Ovary (tissue), 9 donors: ENCODE data around the gene RASSF9. TPM values are rescaled to one million over a fixed set of nuclear protein-coding genes. Genes with fewer than 3 reads are reported as not detected.

Experiments used
- DNase-seq, 5 donors: peaks; one replicate each; pipeline ENCODE4 v3.0.0-alpha.2; 2019 to 2020
- H3K27ac ChIP-seq, 2 donors: fragments of 200-600 bp; one replicate each; pipeline versions ENCODE4 v1.5.1 to v1.8.0; 2019 to 2022
- H3K27me3 ChIP-seq: fragments of 200-600 bp; one replicate; pipeline ENCODE4 v1.8.0; 2022
- H3K36me3 ChIP-seq: fragments of 200-600 bp; sonication (generic); one replicate; pipeline ENCODE4 v1.5.1; 2019
- H3K4me1 ChIP-seq: one replicate; pipeline ENCODE4 v1.8.1; 2013; ENCODE audit warnings: mild to moderate bottlenecking, moderate library complexity; ENCODE audit not compliant: insufficient read depth
- H3K4me3 ChIP-seq: fragments of 200-600 bp; sonication (generic); one replicate; pipeline ENCODE4 v1.5.1; 2017
- H3K9me3 ChIP-seq, 2 donors: fragments of 200-600 bp in 1 of 2; sonication (generic) in 1 of 2; one replicate each; pipeline versions ENCODE4 v1.5.1 to v1.8.1; 2013 to 2019; ENCODE audit warnings: mild to moderate bottlenecking in 1 of 2, moderate library complexity in 1 of 2
- EP300 ChIP-seq: sonication (generic); formaldehyde crosslinking; IDR thresholded peaks from one replicate; pipeline ENCODE4 v1.6.1; 2017; ENCODE audit warnings: antibody characterized with exemption
- POLR2A ChIP-seq: fragments of 450-650 bp; IDR thresholded peaks from one replicate; pipeline ENCODE4 v1.6.1; 2017; ENCODE audit warnings: antibody characterized with exemption, mild to moderate bottlenecking, moderate library complexity
- WGBS, 3 donors: extraction: QIAGEN DNeasy Blood & Tissue Kit in 1 of 3; methylation state at CpG; one replicate each; pipeline versions ENCODE4 v1.1.5 to v1.1.7; 2013 to 2017; 5-methylcytosine and 5-hydroxymethylcytosine counted together
- intact Hi-C, 4 donors: fragments of 100-400 bp; cut with DNase I; formaldehyde crosslinking; loops; one replicate each; pipeline versions ENCODE4 v1.11.0 to v1.15.1; 2022 to 2023
- polyA plus RNA-seq, 2 donors: library from polyadenylated mRNA; stranded (reverse); fragments of 200-250 nt in 1 of 2; fragments of 350-450 nt in 1 of 2; fragmentation: Illumina TruSeq in 1 of 2; extraction: RNeasy Lipid Tissue Mini Kit (QIAGEN cat#74804) in 1 of 2; gene quantifications; one replicate each; pipeline ENCODE4 v1.2.3, GENCODE V29; 2013 to 2014
- total RNA-seq, 7 donors: library from RNA; depleted of rRNA in 2 of 7; stranded (reverse); fragments of >200 nt in 2 of 7; fragmentation: NEBNext Ultra II Directional in 3 of 7; extraction: Animal tissue kit (Norgen Biotek cat#: 25700) in 3 of 7; gene quantifications; one replicate each; pipeline versions ENCODE4 v1.1.0 to v1.2.4, GENCODE V29; 2016 to 2023
- TF ChIP-seq, protein P1 (sequence below), 3 donors: fragments of 450-650 bp in 2 of 3; fragments of 200-600 bp in 1 of 3; IDR thresholded peaks; one replicate each; pipeline versions ENCODE4 v1.5.1 to v1.8.0; 2016 to 2022; ENCODE audit warnings: antibody characterized with exemption in 3 of 3, mild to moderate bottlenecking in 1 of 3
- donor health status: DM: no; HTN: no; CAD: no; lungs with moderate emphysema.
- donor health status: DM: no; HTN: no; CAD: no.
- donor health status: Bipolar disorder and iron deficiency.
- donor health status: DM: yes; HTN: yes; CAD: no.
- donor health status: DM: no; HTN: no; CAD: no.
- donor health status: DM: yes; HTN: yes; CAD: no.

RASSF9 gene
- total and polyA plus RNA-seq, 9 donors = 0.56 to 4.9 (median 3.1) TPM

GRCh38 chr12:85807730-85808129 is 28.5 kb downstream of the RASSF9 start:
- no peaks in the 10 kb centered on the region for H3K4me1 ChIP-seq
- no peaks in the 10 kb centered on the region for H3K36me3 ChIP-seq
- intact Hi-C loops = no loop called here
- TF ChIP-seq, protein P1, sequence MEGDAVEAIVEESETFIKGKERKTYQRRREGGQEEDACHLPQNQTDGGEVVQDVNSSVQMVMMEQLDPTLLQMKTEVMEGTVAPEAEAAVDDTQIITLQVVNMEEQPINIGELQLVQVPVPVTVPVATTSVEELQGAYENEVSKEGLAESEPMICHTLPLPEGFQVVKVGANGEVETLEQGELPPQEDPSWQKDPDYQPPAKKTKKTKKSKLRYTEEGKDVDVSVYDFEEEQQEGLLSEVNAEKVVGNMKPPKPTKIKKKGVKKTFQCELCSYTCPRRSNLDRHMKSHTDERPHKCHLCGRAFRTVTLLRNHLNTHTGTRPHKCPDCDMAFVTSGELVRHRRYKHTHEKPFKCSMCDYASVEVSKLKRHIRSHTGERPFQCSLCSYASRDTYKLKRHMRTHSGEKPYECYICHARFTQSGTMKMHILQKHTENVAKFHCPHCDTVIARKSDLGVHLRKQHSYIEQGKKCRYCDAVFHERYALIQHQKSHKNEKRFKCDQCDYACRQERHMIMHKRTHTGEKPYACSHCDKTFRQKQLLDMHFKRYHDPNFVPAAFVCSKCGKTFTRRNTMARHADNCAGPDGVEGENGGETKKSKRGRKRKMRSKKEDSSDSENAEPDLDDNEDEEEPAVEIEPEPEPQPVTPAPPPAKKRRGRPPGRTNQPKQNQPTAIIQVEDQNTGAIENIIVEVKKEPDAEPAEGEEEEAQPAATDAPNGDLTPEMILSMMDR (IDR thresholded peaks at IDR 0.05) = no peak
- TF ChIP-seq POLR2A (no peak), EP300 (no peak)
- H3K27ac ChIP-seq = no peak overlapping the region
- H3K27me3 ChIP-seq = no peaks in the 10 kb centered on the region
- H3K9me3 ChIP-seq = no peaks in the 10 kb centered on the region
- no peak for DNase-seq
- H3K4me3 ChIP-seq = no peak overlapping the region

DNA sequence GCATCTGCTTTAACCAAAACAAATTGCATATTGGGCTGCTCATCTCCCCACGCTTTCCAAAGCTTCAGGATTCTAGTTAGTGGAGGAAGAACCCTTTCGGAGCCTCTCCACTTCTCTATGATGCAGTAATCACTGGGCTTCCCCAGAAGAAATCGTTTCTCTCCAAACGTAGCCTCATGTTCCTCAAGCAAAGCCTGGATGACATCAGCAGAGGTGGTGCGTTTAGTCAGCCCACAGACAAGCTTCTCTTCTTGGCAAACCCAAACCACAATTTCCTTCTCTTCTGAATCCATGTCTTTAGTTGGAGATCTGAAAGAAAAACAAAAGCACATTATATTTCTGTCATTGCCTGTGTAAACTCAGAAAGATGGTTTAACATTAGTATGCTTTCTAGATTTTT is 30.6 kb downstream of the RASSF9 start:
- Histone ChIP-seq H3K27me3 (no peaks in the 10 kb centered on the region), H3K9me3 (no peaks in the 10 kb centered on the region), H3K4me3 (no peak overlapping the region), H3K27ac (no peak overlapping the region), H3K4me1 (no peaks in the 10 kb centered on the region), H3K36me3 (no peaks in the 10 kb centered on the region)
- TF ChIP-seq, protein P1 (IDR thresholded peaks at IDR 0.05) = no peak
- no peak for TF ChIP-seq POLR2A
- TF ChIP-seq EP300 = no peak
- DNase-seq = peak in 2 of 5 donors; percentile 10 to 24
- WGBS, 3 donors = 11 to 25% (median 12%) methylated on average over 5 of the region's 5 CpGs
- intact Hi-C loops = no loop called here

- Histone ChIP-seq H3K4me1 (no peaks in the 10 kb centered on the region), H3K27ac (no peak overlapping the region), H3K36me3 (no peaks in the 10 kb centered on the region), H3K4me3 (no peak overlapping the region), H3K9me3 (no peaks in the 10 kb centered on the region), H3K27me3 (no peaks in the 10 kb centered on the region)
- intact Hi-C loops = no loop called here
- TF ChIP-seq EP300 (no peak), POLR2A (no peak)
- TF ChIP-seq, protein P1 (IDR thresholded peaks at IDR 0.05) = no peak
- DNase-seq = no peak
- 30 to 57% (median 32%) methylated on average over 3 of the region's 3 CpGs for WGBS, 3 donors
Measured at GRCh38 chr12:85804663-85805062, 31.5 kb downstream of the RASSF9 start.

DNA sequence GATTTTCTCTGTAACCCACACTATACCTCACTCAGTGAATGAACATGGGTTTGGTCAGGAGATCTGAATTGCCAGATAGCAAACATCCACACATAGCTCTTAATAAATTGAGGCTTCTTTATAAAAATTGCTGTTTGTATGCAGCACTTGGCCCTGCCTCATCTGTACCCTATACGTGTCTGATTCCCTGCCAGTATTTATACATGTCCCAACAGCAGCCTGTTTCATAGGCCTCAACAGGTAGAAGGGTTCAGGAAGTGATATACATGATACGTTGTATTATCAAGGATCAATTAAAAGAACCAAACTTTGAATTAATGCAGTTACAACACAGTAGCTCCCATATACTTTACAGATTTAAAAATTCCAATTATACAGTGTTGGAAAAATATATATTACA is 32.3 kb downstream of the RASSF9 start:
- H3K4me1 ChIP-seq = no peaks in the 10 kb centered on the region
- H3K4me3 ChIP-seq = no peak overlapping the region
- no peaks in the 10 kb centered on the region for H3K36me3 ChIP-seq
- TF ChIP-seq EP300 (no peak), POLR2A (no peak)
- TF ChIP-seq, protein P1 (IDR thresholded peaks at IDR 0.05) = no peak
- H3K27ac ChIP-seq = no peak overlapping the region
- intact Hi-C loops = no loop called here
- H3K9me3 ChIP-seq = no peaks in the 10 kb centered on the region
- WGBS, 3 donors = 70 to 93% (median 93%) methylated on average over 2 of the region's 2 CpGs
- DNase-seq = no peak
- no peaks in the 10 kb centered on the region for H3K27me3 ChIP-seq

- no peaks in the 10 kb centered on the region for H3K4me1 ChIP-seq
- intact Hi-C loops = no loop called here
- no peaks in the 10 kb centered on the region for H3K9me3 ChIP-seq
- H3K4me3 ChIP-seq = no peak overlapping the region
- H3K27ac ChIP-seq = no peak overlapping the region
- H3K36me3 ChIP-seq = no peaks in the 10 kb centered on the region
- 50 to 63% (median 54%) methylated on average over 1 of the region's 1 CpG for WGBS, 3 donors
- H3K27me3 ChIP-seq = no peaks in the 10 kb centered on the region
- TF ChIP-seq, protein P1 (IDR thresholded peaks at IDR 0.05) = no peak
- TF ChIP-seq EP300 (no peak), POLR2A (no peak)
- DNase-seq = no peak
Measured at GRCh38 chr12:85803231-85803630, 33.0 kb downstream of the RASSF9 start.
